ENCODE results near the gene LRRC23.

GRCh38 chr12:6915789-6916285 lies 11.2 kb downstream of the LRRC23 start:
- TF ChIP-seq EP300 (IDR thresholded peaks at IDR 0.05) (no peak), CTCF (IDR thresholded peaks at IDR 0.05) (no peak)
